ENCODE results near the gene ADAMTSL5.
A peak's percentile ranks its signal among the peaks of the same experiment; 100 is the strongest.
"Not testable (repeated sequence)": the region's sequence is repeated elsewhere in the genome, so short reads cannot be mapped to it uniquely, and the experiment has no call there.

The ADAMTSL5 gene, protein sequence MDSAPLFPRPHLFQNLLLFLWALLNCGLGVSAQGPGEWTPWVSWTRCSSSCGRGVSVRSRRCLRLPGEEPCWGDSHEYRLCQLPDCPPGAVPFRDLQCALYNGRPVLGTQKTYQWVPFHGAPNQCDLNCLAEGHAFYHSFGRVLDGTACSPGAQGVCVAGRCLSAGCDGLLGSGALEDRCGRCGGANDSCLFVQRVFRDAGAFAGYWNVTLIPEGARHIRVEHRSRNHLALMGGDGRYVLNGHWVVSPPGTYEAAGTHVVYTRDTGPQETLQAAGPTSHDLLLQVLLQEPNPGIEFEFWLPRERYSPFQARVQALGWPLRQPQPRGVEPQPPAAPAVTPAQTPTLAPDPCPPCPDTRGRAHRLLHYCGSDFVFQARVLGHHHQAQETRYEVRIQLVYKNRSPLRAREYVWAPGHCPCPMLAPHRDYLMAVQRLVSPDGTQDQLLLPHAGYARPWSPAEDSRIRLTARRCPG

DNA sequence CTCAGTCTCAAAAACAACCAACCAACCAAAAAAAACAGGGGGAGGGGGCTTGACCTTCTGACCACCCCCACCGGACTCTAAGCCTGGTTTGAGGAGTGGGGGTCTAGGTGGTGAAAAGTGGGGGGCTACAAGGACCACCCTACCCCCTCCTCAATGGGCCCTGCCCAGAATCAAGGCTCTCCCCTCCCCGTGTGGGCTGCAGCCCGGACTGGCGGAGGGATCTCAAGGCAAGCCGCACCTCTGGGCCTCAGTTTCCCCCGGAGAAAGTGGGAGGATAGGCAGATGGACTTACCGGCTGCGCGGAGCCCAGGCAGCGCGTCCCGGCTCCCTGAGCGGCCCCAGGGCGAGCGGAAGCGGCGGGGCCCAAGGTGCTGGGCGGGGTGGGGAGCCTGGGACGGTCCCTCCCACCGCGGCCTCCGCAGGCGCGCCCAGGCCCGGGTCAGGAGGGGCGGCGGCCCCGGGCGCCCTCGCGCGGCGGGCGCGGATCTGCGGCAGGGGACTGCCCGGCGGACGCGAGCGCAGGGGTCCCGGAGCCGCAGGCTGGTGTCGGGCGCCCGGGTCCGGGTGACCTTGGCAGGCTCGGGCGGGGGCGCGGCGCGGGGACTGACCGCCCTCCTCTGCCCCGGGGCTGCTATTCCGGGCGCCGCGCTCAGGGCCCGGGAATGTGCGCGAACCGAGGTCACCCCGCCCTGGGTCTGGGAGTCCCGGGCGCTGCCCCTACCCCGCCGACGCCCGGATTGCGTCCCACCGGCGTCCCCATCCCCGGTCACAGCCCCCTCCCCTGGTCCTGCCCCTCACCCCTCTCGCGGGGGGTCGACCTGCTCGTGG is at the start of gene ADAMTSL5:
Gene ADAMTSL5, minus strand, starts transcription at position 349 of the 828 bp plus-strand sequence. CDS start 2,076 bp downstream, outside the sequence.
- DNase-seq (ENCODE audit: low read depth in 2 of 2): peak; percentile 51 to 65

DNA sequence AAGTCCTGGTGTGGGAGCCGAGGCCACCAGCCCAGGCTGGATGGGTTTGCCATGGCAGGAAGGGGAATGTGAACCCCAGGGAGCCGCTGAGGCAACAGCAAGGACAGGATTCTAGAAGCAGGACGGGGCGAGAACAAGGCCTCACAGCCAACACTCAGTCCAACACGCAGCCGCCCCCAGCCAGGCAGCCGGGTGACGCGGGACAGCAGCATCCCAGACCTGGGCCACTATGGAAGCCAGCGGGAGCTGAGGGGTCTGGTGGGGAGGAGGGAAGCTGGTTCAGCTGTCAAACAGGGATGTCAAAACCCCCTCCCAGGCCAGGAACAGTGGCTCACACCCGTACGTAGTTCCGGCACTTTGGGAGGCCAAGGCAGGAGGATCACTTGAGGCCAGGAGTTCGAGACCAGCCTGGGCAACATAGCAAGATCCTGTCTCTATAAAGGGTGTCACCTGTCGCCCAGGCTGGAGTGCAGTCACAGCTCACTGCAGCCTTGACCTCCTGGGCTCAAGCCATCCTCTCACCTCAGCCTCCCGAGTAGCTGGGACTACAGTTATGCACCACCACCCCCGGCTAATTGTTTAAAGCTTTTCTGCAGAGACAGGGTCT is 48.5 kb upstream of the ADAMTSL5 start:
- DNase-seq (ENCODE audit: low read depth in 2 of 2): no peak

DNA sequence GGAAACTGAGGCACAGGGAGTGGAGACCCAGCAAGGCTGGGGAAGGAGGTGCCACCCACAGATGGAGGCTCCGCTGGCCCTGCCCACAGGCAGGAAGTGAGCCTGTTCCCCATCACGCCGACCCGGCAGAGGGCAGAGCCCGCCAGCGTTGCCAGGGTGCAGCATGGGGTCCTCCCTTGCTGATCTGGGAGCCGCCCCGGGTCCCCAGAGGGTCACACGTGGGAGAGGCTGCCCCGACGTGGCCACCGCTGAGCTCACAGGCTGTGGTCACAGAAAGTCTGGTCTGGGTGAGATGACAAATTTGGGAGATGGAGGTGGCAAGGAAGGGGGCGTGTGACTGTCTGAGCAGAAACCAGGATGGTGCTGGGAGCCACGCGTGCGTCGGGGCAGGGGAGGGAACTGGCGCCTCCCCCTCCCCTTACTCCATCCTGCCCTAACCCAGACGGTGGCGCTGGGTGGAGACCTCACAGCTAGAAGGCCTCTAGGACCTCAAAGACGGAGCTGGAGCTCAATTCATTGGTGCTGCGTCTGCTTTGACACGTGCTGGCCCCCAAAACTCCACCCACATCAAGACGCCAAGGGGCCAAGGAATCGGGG is 47.6 kb upstream of the ADAMTSL5 start:
- DNase-seq (ENCODE audit: low read depth in 2 of 2): no peak

DNA sequence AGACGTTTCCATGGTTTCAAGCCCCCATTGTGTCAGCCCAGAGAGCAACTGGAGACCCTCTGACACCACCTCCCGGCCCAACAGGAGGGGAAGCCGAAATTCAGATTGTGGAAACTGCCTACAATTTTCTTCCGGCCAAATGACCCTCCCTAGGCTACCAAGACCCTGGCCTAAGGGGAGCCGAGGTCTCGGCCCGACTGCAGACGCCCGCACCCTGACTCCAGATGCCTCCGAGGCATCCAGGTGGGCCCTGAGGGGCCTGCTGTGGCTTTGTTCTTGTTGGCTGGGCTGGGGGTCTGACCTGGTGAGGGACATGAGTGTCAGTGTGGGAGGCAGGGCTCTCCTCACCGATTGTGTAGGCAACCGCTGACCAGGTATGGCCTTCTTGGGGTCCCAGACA is 45.7 kb upstream of the ADAMTSL5 start:
- no peak for DNase-seq (ENCODE audit: low read depth in 2 of 2)

DNA sequence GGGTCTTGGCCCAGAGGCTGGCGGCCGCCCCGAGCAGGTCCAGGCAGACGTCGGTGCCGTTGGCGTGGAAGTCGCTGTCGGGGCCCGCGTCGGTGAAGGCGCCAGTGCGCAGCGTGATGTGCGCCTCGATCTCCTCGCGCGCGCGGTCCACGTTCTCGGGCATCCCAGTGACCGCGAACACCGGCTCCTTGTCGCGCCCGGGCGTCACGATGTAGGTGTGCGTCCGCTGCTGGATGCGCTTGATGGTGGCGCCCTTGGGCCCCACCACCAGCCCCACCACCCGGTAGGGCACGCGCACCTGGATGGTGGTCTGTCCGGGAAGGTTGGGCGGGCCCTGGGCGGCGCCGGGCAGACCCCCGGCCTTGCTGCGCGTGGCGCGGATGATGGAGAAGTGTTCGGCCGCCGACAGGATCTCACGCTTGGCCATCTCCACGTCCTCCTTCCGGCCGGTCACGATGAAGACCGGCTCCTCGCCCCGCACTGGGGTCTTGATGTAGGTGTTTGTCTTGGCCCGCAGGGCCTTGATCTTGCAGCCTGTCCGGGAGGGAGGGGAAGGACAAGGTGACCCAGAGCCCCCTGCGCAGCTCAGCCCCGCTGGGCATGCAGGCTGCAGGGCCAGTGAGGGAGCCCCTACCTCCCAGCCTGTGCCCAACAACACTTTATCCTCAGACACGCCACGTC is 43.7 kb upstream of the ADAMTSL5 start:
- DNase-seq (ENCODE audit: low read depth in 2 of 2): no peak

DNA sequence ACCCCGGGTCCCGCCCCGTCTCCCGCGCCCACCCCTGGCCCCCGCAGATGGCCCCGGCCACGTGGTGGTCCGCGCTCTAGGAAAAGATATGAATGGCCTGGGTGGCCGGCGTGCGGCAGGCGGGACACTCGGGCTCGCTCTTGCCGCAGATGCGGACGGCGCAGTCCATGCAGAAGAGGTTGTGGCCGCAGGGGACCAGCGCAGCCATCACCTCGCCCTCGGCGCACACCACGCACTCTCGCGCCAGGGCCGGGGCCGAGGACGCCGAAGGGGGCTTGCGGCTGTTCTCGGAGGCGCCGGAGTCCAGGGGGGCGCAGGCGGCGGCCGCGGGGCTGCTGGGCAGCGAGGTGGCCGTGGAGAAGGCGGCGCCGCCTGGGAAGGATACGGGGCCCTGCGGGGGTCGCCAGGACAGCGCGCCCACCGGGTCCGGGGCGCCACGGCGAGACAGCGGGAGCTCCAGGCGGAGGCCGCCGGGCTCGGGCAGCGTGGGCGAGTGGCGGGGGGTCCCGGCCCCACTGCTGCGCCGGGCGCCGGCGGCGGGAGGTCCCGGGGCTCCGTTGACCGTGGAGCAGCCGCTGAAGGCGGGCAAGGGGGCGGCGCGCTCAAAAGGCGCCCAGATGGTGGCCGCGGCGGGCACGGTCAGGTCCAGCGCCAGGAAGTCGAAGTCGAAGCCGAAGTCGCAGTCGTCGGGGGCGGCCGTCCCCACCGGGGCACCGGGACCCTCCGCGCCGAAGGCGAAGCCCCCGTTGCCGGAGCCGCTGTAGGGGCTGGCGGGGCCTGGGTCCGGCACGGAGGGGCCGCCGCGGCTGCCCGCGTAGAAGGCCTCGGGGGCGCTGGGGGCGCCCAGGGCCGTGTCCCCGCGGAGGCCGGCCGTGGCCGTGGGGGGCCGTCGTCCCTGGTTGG is 42.9 kb upstream of the ADAMTSL5 start:
- no peak for DNase-seq (ENCODE audit: low read depth in 2 of 2)

DNA sequence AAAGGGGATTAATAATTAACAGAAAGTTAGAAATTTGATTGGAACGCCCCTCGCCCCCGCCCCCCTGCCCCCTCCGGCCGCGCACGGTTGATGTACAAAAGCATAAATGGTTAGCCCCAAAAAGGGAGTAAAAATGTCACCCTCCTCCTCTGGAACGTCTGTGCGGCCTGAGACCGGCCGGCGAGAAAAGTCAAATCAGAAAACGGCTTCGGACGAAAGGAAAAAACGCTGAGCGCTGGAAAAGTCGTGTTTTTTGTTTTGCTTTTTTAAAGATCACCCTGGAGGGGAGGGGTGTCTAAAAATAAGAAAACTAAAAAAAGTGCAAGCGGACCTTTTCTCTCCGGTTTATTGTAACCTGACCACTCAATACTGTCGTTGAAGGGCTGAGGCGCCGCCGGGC is 42.1 kb upstream of the ADAMTSL5 start:
- no peak for DNase-seq (ENCODE audit: low read depth in 2 of 2)

DNA sequence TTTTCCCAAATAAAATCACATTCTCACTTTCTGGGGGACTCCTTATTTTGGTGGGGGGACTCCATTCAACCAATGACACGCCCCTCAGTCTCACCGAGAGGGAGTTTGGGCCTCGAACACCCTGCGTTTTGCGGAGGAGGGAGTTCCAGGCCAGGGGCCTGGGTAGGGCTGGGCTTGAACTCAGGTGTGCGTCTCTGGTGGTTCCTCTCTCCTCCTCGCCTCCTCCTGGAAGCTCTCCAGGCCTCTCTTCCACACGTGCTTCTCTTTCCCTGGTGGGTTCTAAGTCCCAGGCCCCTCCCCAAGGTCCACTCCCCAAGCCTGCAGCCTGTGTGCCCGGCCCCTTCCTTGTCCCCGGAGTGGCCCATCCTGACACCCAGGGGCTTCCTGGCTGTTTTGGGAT is 40.6 kb upstream of the ADAMTSL5 start:
- no peak for DNase-seq (ENCODE audit: low read depth in 2 of 2)

DNA sequence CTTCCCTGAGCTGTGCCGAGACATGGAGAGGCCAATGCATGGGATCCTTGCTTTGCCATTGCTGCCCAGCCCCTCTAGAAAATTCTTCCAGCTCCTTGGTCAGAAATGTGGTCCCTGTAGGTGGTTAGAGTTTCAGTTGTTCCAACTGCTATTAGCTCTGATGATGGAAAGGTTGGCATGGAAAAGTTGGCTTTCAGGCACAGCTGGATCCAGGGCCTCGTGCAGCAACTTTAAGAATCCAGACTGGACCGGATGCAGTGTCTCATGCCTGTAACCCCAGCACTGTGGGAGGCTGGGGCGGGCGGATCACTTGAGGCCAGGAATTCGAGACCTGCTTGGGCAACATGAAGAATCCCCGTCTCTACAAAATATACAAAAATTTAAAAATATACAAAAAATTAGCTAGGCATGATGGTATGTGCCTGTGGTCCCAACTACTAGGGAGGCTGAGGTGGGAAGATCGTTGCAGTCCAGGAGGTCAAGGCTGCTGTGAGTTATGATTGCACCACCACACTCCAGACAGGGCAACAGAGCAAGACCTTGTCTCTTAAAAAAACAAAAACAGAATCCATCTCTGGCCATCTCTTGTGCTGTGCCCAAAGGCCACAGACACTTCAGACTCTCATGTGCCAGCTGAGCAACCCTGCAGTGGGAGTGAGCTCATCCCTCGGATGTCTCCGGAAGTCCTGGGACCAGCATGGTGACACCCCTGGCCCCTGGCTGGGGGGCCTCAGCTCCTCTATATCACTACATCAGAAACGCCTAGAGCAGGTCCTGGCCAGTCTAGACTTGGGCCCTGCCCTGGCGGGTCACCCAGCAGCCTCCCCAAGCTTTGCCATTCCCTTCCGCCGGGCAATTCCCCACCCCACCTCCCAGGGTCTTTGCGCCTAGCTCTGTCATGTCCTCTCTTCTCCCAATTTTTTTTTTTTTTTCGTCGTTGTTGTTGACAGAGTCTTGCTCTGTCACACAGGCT is 38.5 kb upstream of the ADAMTSL5 start:
- no peak for DNase-seq (ENCODE audit: low read depth in 2 of 2)

DNA sequence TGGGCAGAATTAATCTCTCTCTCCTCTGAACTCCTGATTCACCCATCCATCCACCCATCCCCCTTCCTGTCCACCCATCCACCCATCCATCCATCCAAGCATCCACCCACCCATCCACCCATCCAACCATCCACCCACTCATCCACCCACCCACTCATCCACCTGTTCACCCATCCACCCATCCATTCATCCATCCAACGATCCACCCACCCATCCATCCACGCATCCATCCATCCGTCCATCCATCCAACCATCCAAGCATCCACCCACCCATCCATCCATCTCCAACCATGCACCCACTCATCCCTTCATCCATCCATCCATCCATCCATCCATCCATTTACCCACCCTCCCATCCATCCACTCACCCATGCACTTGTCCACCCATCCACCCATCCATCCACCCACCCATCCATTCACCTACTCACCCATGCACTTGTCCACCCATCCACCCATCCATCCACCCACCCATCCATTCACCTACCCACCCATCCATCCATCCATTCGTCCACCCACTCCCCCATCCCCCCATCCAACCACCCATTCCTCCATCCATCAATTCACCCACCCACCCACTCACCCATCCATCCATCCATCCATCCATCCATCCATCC is 36.6 kb upstream of the ADAMTSL5 start:
- no peak for DNase-seq (ENCODE audit: low read depth in 2 of 2)

DNA sequence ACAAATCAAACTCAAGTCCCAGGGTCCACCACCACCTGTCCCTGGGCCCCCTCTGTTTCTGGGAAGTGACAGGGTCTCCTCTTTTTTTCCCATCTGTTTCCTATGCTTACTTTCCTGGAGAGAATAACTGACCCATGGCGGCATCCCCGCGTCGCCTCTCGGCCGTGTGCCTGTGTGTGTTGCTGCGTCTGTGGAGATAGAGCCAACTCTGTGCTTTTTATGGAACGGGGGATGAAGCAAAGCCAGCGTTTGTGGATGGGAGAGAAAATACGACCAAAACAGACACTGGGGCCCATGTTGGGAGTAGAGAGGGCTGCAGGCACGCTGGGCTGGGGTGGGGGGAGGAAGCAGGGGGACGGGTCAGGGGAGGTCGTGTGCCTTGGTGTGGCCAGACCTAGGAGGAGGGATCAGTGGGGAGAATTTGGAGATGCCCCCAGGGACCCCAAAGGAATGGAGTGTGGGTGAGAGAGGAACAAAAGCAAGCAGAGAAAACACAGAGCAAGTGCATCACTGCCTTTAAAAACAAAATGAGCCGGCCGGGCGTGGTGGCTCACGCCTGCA is 27.6 kb upstream of the ADAMTSL5 start:
- no peak for DNase-seq (ENCODE audit: low read depth in 2 of 2)

DNA sequence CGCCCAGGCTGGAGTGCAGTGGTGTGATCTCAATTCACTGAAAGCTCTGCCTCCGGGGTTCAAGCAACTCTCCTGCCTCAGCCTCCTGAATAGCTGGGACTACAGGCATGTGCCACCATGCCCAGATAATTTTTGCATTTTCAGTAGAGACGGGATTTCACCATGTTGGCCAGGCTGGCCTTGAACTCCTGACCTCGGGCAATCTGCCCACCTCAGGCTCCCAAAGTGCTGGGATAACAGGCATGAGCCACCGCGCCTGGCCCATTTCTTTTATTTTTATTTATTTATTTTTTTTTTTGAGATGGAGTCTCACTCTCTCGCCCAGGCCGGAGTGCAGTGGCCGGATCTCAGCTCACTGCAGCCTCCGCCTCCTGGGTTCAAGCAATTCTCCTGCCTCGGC is 26.9 kb upstream of the ADAMTSL5 start:
- not testable (repeated sequence) for DNase-seq (ENCODE audit: low read depth in 2 of 2)

DNA sequence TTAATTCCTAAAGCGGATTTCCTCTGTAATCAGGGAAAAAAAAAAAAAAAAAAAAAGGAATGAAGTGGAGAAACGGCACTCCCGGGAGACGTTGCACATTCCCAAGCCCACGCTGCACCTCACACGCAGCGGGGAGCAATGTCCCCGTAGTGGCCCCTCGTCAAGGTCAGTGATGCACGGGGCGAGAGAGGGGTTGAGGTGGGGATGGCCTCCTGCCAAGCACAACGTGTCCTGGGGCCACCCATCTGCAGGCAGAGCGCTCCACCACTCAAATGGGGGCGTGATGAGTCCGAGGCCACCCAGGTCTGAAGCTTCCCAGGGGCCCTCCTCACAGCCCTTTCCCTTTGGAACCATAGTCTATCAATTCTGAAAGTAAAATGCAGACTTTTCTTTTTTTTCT is 26.2 kb upstream of the ADAMTSL5 start:
- no peak for DNase-seq (ENCODE audit: low read depth in 2 of 2)

DNA sequence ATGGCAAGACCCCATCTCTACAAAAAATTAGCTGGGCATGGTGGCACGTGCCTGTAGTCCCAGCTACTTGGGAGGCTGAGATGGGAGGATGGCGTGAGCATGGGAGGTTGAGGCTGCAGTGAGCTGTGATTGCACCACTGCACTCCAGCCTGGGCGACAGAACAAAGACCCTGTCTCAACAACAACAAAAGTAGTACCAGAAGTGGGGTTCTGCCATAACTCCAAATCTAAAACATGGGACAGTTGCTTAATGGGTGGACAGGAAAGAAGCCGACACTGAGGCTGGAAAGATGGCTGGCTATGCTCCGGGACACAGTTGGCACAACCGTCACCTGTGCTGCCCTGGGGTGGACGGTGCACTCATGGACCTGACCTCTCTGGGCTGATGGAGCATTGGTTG is 22.9 kb upstream of the ADAMTSL5 start:
- DNase-seq (ENCODE audit: low read depth in 2 of 2): not testable (repeated sequence)

DNA sequence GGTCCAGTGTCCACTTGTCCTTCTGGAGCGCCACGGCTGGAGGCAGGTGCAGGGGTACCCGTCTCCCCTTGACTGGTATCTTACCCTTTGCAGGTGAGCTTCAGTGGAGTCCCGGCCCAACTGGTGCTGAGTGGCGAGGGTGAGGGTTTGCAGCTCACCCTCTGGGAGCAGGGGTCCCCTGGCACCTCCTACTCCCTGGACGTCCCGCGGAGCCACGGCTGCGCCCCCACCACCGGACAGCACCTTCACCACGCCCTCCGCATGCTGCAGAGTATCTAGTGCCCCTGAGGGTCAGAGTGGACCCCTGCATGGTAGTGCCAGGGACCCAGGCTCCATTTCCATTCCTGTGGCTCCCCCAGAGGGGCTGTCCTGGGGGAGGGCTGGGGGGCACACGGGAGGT is 22.2 kb upstream of the ADAMTSL5 start:
- no peak for DNase-seq (ENCODE audit: low read depth in 2 of 2)

DNA sequence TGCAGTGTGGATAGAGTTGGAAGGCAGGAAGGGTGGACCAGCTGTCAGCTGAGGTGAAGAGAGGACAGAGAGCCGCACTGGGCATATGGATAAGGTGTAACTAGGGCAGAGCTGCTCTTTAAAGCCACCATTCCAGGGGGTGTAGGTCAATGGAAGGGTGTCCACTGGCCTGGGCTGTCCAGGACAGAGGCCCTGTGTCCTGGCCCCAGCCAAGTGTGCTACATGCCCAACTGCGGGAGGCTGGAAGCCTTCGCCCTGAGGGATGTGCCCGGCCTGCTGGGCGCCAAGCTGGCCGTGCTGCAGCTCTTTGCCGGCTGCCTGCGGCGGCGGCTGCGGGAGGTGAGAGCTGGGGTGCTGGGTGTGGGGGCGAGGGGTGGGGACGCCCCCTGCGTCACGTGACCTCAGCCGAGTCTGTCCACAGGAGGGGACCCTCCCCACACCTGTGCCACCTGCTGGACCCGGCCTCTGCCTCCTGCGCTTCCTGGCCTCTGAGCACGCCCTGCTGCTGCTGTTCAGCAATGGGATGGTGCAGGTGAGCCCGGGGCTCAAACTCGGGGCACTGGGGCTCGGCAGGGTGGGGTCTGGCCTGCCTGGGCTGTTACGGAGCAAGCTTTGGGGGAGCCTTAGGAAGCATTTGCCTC is 20.8 kb upstream of the ADAMTSL5 start:
- no peak for DNase-seq (ENCODE audit: low read depth in 2 of 2)

DNA sequence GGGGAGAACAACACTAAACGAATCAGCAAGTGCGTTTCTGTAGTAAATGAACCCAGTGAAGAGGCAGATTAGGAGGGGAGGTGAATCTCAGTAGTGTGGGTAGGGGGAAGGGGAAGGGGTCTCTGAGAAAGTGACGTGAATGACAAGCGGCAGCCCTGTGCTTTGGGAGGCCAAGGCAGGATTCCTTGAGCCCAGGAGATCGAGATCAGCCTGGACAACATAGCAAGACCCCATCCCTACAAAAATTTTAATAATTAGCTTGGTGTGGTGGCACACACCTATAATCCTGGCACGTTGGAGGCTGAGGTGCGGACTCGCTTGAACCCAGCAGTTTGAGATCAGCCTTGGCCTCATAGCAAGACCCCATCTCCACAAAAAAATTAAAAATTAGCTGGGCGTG is 19.2 kb upstream of the ADAMTSL5 start:
- DNase-seq (ENCODE audit: low read depth in 2 of 2): no peak

DNA sequence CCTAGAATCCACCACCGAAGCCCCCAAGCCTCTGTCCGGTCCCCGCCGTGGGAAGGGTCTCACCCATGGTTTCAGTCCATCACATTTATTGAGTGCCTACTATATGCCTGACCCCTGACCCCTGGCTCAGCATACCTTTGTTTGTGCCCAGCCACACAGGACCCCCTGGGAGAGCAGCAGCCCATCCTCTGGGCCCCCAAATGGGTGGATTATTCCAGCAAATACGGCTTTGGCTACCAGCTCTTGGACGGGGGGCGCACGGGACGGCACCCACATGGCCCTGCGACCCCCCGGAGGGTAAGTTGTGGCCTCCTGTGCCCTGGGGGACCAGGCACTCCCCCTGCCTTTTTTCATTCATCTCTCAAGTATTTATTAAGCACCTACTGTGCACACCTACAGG is 18.8 kb upstream of the ADAMTSL5 start:
- DNase-seq (ENCODE audit: low read depth in 2 of 2): no peak
